Breast epithelium (tissue), 4 donors: ENCODE results near the gene RNU6-9. TPM values are rescaled to one million over a fixed set of nuclear protein-coding genes. Genes with fewer than 3 reads are reported as not detected.

ENCODE experiments used
- DNase-seq, 2 donors: peaks; one replicate each; pipeline ENCODE4 v3.0.0-alpha.2; 2019; ENCODE audit warnings: low spot score in 2 of 2
- H3K27ac ChIP-seq, 2 donors: fragments of 200-600 bp; sonication (generic) in 1 of 2; one replicate each; pipeline ENCODE4 v1.5.1; 2016 to 2019; ENCODE audit warnings: mild to moderate bottlenecking in 1 of 2
- H3K27me3 ChIP-seq, 2 donors: fragments of 200-600 bp; sonication (generic) in 1 of 2; one replicate each; pipeline versions ENCODE4 v1.5.1 to v1.6.0; 2017 to 2019; ENCODE audit warnings: control low read depth in 1 of 2, mild to moderate bottlenecking in 1 of 2
- H3K36me3 ChIP-seq: fragments of 200-600 bp; one replicate; pipeline ENCODE4 v1.5.1; 2019
- H3K4me1 ChIP-seq, 2 donors: fragments of 200-600 bp; sonication (generic); one replicate each; pipeline ENCODE4 v1.5.1; 2016 to 2019; ENCODE audit warnings: control low read depth in 1 of 2
- H3K4me3 ChIP-seq, 3 donors: fragments of 200-600 bp; sonication (generic); 1 replicate in 2 of 3; 2 replicates in 1 of 3; pipeline ENCODE4 v1.5.1; 2016 to 2019; ENCODE audit warnings: mild to moderate bottlenecking in 3 of 3, moderate library complexity in 2 of 3
- H3K9me3 ChIP-seq, 2 donors: fragments of 200-600 bp; sonication (generic) in 1 of 2; one replicate each; pipeline ENCODE4 v1.5.1; 2016 to 2019; ENCODE audit warnings: control low read depth in 1 of 2
- POLR2A ChIP-seq: fragments of 450-650 bp; IDR thresholded peaks from one replicate; pipeline ENCODE4 v1.6.1; 2016; ENCODE audit warnings: antibody characterized with exemption, mild to moderate bottlenecking, moderate library complexity
- POLR2AphosphoS5 ChIP-seq, 3 donors: sonication (generic); formaldehyde crosslinking; IDR thresholded peaks; one replicate each; pipeline ENCODE4 v1.6.1; 2017; ENCODE audit warnings: antibody characterized with exemption in 3 of 3
- intact Hi-C: fragments of 100-400 bp; cut with DNase I; formaldehyde crosslinking; loops from one replicate; pipeline ENCODE4 v1.15.1; 2023; ENCODE audit warnings: low total_unique reads
- total RNA-seq, 3 donors: library from RNA; depleted of rRNA; stranded (reverse); fragments of >200 nt; gene quantifications; one replicate each; pipeline ENCODE4 v1.1.0, GENCODE V29; 2016
- TF ChIP-seq, protein P1 (sequence below), 3 donors: fragments of 450-650 bp; IDR thresholded peaks; one replicate each; pipeline ENCODE4 v1.5.1; 2016 to 2017; ENCODE audit warnings: antibody characterized with exemption in 3 of 3, mild to moderate bottlenecking in 3 of 3, moderate library complexity in 3 of 3

RNU6-9 gene
- total RNA-seq, 3 donors from 2014 or later = not detected

DNA sequence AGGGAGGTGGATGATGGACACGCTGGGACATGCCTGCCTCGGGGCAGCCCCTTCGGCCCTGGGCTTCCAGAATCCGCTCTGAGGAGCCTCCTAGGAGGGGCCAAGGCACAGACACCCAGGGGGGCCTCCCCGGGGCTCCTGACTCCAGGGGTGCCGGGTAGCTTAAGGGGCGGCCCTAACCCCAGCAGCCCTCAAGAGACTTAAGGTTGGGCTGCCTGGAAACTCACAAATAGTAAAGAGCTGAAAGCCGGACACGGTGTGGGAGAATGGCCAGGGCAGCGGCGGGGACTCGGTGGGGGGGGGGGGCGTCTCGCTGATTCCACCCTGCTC is 40.2 kb downstream of the RNU6-9 start:
- DNase-seq = no peak
- intact Hi-C loops = no loop called here
- Histone ChIP-seq H3K27ac (peak overlapping the region; percentile 45 to 69), H3K4me1 (peaks cover 4 to 11% of the 10 kb centered on the region in 2 donors), H3K9me3 (no peaks in the 10 kb centered on the region), H3K27me3 (no peaks in the 10 kb centered on the region), H3K36me3 (no peaks in the 10 kb centered on the region), H3K4me3 (peak overlapping the region in 2 of 3 donors; percentile 21 to 61)
- TF ChIP-seq POLR2AphosphoS5 (IDR thresholded peaks at IDR 0.05) (no peak), POLR2A (no peak)
- TF ChIP-seq, protein P1, sequence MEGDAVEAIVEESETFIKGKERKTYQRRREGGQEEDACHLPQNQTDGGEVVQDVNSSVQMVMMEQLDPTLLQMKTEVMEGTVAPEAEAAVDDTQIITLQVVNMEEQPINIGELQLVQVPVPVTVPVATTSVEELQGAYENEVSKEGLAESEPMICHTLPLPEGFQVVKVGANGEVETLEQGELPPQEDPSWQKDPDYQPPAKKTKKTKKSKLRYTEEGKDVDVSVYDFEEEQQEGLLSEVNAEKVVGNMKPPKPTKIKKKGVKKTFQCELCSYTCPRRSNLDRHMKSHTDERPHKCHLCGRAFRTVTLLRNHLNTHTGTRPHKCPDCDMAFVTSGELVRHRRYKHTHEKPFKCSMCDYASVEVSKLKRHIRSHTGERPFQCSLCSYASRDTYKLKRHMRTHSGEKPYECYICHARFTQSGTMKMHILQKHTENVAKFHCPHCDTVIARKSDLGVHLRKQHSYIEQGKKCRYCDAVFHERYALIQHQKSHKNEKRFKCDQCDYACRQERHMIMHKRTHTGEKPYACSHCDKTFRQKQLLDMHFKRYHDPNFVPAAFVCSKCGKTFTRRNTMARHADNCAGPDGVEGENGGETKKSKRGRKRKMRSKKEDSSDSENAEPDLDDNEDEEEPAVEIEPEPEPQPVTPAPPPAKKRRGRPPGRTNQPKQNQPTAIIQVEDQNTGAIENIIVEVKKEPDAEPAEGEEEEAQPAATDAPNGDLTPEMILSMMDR (IDR thresholded peaks at IDR 0.05) = no peak

DNA sequence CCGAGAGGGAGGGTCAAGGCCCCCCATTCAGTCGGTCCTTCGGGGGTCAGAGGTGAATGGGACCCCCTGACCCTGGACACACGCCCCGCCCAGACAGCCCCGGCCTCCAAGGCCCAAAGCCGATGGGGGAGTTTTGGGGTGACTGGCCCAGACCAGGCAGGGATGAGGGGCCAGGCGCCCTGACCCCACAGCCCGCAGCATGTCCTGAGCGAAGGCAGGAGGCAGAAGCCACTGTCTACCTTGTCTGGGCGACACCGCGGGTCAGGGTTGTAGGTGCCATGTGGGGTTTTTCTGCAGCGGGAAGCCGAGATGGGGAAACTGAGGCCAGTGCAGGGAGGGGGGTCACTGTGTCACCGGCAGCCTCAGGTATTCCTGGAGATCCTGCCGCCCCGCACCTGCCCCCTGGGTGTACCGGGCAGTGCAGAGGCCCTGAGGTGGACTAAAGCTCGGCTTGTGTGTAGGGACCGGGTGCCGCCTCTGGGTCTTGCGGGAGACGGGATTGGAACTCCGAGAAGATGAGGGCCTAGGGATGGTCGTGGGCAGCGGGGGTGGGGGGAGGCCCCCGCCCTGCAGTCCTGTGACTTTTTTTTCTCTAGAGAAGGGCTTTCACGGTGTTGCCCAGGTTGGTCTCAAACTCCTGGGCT is 41.0 kb downstream of the RNU6-9 start:
- TF ChIP-seq, protein P1 (IDR thresholded peaks at IDR 0.05) = no peak
- TF ChIP-seq POLR2AphosphoS5 (IDR thresholded peaks at IDR 0.05) (no peak), POLR2A (no peak)
- Histone ChIP-seq H3K9me3 (no peaks in the 10 kb centered on the region), H3K36me3 (no peaks in the 10 kb centered on the region), H3K4me3 (peak overlapping the region in 2 of 3 donors; percentile 5 to 21), H3K4me1 (peaks cover 4 to 11% of the 10 kb centered on the region in 2 donors), H3K27ac (peak overlapping the region; percentile 39 to 69), H3K27me3 (no peaks in the 10 kb centered on the region)
- intact Hi-C loops = no loop called here
- DNase-seq = no peak

DNA sequence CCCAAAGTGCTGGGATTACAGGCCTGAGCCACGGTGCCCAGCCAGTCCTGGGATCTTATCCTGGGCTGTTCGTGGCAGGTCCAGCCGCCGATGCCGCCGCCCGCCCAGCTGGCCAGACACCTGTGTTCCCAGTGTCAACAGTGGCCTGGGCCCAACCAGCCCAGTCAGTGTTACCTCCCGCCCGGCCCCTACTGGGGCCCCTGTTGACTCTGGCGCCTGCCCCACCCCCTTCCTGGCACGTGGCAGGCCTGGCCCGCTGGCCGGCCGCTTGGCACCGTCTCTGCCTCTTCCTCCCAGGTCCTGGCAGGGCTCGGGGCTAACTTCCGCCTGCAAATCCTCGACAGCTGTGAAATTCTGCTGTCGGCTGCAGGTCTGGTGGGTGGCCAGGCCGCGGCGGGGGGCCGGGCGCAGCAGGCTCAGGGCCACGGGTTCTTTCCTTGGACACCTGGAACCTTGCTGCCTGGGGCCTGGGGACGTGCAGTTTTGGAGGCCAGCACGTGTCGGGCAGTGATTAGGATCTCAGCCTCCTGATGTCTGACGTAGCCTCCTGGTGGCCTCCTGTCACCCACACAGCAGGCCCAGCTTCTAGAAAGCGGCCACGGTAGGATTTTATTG is 41.7 kb downstream of the RNU6-9 start:
- Histone ChIP-seq H3K27me3 (no peaks in the 10 kb centered on the region), H3K36me3 (no peaks in the 10 kb centered on the region), H3K27ac (peak overlapping the region; percentile 39 to 69), H3K9me3 (no peaks in the 10 kb centered on the region), H3K4me1 (peaks cover 4 to 11% of the 10 kb centered on the region in 2 donors), H3K4me3 (peak overlapping the region in 2 of 3 donors; percentile 5 to 21)
- TF ChIP-seq POLR2AphosphoS5 (IDR thresholded peaks at IDR 0.05) = peak in 2 of 3 donors; percentile 72 to 89
- TF ChIP-seq, protein P1 (IDR thresholded peaks at IDR 0.05) = peak in 2 of 3 donors; percentile 16 to 21
- no peak for TF ChIP-seq POLR2A
- intact Hi-C loops = no loop called here
- peak; percentile 86 to 95 for DNase-seq

DNA sequence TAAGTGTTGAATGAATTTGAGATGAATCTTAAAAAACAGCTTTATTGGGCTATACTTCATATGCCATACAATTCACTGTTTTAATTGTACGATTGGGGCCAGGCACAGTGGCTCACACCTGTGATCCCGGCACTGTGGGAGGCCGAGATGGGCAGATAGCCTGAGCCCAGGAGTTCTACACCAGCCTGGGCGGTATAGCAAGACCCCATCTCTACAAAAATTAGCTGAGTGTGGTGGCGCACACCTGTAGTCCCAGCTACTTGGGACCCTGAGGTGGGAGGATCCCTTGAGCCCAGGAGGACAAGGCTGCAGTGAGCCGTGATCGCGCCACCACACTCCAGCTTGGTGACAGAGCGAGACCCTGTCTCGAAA is 42.9 kb downstream of the RNU6-9 start:
- Histone ChIP-seq H3K36me3 (no peaks in the 10 kb centered on the region), H3K27ac (no peak overlapping the region), H3K4me1 (peaks cover 6 to 11% of the 10 kb centered on the region in 2 donors), H3K4me3 (no peak overlapping the region), H3K9me3 (no peaks in the 10 kb centered on the region), H3K27me3 (no peaks in the 10 kb centered on the region)
- no peak for DNase-seq
- intact Hi-C loops = no loop called here
- TF ChIP-seq POLR2AphosphoS5 (IDR thresholded peaks at IDR 0.05) (no peak), POLR2A (no peak)
- TF ChIP-seq, protein P1 (IDR thresholded peaks at IDR 0.05) = no peak

DNA sequence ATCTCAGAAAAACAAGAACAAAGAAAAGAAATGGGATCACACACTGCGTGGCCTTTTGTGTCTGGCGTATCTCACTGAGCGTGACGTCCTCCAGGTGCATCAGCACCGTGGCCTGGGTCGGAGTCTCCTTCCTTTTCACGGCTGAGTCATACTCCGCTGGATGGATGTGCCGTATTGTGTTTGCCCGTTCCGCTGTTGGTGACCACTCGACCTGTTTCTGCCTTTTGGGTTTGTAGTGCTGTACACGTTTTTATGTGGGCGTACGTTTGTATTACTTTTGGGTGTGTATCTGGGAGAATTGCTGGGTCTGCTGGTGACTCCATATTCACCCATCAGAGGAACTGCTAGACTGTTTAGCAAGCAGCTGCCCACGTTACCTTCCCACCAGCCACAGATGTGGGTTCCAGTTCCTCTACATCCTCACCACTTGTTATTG is 44.0 kb downstream of the RNU6-9 start:
- no peak overlapping the region for H3K4me3 ChIP-seq
- no peak overlapping the region for H3K27ac ChIP-seq
- peaks cover 8 to 11% of the 10 kb centered on the region in 2 donors for H3K4me1 ChIP-seq
- TF ChIP-seq POLR2A (no peak), POLR2AphosphoS5 (IDR thresholded peaks at IDR 0.05) (no peak)
- TF ChIP-seq, protein P1 (IDR thresholded peaks at IDR 0.05) = no peak
- no peaks in the 10 kb centered on the region for H3K36me3 ChIP-seq
- H3K9me3 ChIP-seq = no peaks in the 10 kb centered on the region
- no peak for DNase-seq
- no peaks in the 10 kb centered on the region for H3K27me3 ChIP-seq
- intact Hi-C loops = no loop called here
